NCI-H2107 treated with DMSO at 0.1 percent for 48 hours (cell line): ENCODE measurements around the gene GATC.
A peak's percentile ranks its signal among the peaks of the same experiment; 100 is the strongest.
"Not testable (repeated sequence)": the region's sequence is repeated elsewhere in the genome, so short reads cannot be mapped to it uniquely, and the experiment has no call there.

Source experiments
- DNase-seq: peaks from one replicate; lab custom pipeline; 2025; ENCODE audit not compliant: unreplicated experiment; lab: John Stamatoyannopoulos, UW

The GATC gene

DNA sequence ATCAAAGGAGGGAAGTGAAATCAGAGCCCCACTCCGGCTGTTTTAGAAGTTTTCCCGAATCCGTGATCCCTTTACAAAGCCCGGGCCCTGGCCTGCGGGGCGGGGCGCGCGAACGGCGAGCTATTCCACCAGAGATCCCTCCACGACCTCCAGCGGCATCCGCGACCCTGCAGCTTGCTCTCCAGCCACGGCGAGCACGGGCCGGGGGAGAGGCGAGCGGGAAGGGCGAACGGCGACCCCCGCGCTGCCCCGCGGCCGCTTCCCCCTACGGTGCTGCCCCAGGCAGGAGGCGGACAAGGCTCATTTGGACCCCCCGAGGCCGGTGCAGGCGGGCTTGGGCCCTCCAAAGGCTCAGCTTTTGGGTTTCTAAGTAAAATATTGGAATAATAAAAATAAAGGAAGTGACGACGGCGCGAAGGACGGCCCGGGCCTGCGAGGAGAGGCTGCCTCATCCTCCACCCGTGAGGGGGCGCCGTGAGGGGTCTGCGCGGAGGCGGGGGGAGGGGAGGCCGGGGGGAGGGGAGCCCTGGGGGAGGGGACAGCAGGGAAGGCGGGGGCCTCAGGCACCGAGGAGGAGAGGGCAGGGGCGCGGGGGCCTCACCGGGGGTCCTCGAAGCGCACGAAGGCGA, 22.7 kb downstream of the GATC start:
- DNase-seq, result no peak

DNA sequence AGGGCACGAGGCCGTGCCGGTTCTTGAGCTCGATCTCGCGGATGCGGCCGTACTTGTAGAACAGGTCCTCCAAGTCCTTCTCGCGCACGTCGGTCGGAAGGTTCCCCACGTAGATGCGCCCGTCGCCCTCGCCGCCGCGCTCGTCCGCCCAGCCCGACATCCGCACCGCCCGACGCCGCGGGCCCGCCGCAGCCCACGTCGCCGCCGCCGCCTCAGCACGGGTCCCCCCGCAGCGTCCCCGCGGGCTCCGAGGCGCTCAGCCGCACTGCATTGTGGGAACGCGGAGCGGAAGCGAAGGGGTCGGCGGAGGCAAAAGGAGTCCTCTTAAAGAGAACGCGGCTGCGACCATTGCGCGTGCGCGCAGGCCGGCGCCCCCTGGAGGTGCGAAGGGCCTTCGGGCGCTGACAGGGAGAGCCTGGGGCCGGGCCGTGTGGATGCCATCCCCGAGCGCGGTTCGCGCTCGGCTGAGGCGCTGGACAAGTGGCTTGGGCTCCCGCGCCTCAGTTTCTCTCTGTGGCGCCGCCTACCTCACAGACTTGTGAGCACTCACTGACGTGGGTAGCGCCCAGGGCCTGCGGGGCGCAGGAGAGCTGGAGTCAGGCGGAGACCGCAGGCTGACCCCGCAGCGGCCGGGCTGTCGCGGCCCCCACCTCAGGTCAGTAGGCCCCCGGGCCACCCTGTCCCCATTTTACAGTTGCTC, 23.4 kb downstream of the GATC start, which contains the start of gene SRSF9:
Gene SRSF9 (minus strand): TSS at position 299 of the 700 bp plus-strand sequence. CDS start 139 bp downstream, at position 160.
- DNase-seq, result peak; percentile 93

DNA sequence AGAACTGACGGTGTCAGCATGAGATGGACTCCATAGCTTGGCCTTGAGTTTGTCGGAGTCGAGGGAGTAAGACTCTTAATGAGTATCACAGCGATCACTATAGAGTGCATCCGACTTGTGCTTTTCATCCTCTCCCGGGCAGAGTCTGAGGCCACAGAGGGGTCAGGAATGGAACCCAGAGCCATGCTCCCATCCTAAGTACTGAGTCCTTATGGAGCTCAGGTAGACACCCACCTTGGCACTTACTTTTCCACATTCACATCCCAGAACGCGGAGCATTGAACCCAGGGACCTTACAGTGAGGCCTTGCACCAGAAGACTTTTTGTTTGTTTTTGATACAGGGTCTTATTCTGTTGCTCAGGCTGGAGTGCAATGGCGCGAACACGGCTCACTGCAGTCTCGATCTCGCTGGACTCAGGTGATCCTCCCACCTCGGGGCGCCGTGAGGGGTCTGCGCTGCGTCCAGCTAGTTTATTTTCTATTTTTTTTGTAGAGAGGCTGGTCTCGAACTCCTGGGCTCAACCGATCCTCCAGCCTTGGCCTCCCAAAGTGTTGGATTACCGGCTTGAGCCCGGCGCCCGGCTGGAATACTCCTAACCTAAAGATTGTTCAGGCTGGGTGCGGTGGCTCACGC, 24.0 kb downstream of the GATC start:
- no peak for DNase-seq

DNA sequence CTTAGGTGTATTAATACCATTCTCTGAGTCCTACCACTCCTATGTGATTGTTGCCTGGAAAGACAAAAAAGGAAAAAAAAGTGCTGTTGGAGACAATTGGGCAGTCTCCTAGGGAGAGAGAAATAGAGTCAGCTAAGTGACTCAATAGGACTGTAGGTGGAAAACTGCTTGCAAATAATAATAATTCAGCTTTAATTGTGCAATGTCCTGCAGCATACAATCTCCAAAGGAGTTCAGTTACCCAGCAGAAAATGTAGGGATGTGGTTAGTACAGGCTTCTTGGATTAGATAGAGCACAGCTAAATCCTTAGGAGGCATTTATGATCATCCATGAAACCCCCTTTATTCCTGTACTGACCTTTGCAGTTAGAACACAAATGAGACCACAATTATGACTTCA, 26.3 kb downstream of the GATC start:
- DNase-seq, result no peak

DNA sequence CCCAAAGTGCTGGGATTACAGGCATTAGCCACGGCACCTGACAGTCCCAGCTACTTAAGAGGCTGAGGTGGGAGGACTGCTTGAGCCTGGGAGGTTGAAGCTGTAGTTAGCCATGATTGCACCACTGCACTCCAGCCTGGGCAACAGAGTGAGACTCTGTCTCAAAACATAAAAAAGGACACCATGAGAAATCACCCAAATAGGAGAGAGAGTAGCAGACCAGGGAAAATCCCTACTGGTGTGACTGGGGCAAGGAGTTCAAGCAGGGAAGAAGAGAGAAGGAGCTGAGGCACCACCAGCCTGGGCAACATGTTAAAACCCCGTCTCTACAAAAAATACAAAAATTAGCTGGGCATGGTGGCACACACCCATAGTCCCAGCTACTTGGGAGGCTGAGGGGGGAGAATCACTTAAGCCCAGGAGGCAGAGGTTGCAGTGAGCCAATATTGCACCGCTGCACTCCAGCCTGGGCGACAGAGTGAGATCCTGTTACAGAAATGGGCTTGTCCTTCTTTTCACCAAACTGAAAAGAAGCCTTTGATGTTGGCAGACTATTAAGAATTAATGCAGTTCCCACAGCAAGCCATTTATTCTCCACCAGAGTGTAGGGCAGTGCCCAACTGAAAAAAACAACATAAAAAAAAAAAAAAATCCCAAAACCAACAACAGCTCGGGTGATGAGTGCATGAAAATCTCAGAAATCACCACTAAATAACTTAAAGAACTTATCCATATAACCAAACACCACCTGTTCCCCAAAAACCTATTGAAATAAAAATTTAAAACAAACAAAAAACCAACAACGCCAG, 27.8 kb downstream of the GATC start:
- no peak for DNase-seq

DNA sequence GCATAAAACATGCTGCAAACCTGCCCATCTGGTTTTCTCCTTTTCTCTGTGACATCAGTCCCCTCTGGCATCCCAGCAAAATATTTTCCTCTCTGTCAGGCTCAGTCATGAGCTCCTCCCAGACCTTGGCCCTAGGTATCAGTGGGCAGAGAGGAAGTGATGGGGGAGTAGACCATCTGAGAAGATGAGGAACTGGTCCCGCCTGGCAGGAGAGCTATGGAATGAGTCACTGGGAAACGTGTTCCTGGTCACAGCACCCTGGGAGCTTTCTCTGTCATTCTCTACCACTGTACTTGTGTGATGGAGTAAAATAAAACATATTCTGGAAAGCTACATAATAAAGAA, 28.3 kb downstream of the GATC start:
- no peak for DNase-seq

DNA sequence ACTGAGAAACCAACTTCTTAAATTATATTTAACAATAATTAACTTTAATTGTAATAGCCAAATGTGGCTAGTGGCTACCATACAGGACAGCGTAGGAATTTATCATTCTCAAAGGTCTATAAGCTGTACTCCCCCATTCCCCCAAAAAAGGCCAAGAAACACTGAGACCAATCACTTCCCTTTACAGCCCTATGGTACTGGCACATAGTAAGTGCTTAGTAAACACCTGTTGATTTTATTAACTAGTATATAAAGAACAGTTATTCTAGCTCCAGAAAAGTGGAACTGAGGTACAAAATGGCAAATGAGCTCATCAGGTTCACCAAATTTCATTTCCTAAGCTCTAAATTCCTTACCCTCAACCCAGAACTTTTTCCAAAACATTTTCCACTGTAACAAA, 29.4 kb downstream of the GATC start:
- no peak for DNase-seq

DNA sequence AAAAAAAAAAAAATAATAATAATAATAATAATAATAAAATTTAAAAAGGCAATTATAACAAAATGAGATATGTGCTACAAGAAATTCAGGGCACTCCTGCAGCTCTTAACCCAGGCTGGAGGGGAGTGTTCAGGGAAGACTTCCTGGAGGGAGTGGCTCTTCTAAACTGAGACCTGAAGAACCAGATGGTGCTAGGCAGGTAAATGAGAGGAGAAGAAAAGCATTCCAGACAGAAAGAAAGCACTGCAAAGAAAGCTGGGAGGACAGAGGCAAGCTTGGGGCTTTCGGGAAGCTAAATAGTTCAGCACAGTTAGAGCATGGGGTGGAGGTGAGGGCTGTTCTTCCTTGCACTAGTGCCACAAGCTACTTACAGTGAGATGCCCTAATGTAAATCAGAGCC, 33.2 kb downstream of the GATC start:
- DNase-seq, result no peak

DNA sequence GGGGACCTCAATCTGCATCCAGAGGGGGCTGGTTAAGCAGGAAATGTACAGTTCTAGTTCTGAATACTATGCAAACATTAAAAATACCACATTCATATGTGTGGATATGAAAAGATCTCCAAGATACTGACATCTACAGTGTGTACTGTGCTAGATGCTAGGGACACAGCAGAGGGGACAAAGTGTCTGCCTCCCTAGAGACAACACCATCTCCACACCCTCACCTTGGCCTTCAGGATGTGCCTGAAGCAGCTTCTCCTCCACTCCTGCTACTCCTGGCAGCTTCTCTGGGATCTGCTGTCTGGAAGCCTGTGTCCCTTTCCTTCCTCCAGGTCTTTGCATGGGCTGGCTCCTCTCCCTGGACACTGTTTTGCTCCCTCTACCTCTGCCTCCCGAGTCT, 34.0 kb downstream of the GATC start:
- DNase-seq, result no peak

DNA sequence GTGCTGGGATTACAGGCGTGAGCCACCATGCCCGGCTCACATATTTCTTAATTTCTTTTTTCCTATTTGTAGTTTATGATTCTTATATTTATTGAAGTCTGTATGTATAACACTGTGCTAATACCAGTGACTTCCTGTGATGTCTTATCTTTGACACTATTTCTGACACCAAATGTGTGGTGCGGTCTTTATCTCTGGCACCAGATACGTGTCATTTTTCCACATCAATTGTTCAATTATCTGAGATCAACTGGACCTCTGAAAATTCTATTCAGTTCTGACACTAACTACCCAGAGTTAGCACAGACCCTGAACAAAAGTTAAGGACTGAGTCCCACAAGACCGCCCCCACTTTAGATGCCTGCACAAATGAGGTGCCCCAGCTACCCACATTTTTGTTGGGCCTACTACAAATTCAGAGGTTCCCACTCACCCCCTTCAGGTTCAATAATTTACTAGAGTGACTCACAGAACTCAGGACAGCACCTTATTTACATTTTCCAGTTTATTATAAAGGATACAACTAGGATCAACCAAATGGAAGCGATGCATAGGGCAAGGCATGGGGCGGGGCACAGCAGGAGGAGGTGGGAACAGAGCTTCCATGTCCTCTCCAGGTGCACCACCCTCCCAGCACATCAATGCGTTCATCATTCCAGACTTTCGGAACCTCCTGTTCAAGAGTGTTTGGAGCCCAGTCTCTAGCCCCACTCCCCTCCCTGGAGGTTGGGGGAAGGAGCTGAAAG, 35.0 kb downstream of the GATC start:
- DNase-seq, result no peak

DNA sequence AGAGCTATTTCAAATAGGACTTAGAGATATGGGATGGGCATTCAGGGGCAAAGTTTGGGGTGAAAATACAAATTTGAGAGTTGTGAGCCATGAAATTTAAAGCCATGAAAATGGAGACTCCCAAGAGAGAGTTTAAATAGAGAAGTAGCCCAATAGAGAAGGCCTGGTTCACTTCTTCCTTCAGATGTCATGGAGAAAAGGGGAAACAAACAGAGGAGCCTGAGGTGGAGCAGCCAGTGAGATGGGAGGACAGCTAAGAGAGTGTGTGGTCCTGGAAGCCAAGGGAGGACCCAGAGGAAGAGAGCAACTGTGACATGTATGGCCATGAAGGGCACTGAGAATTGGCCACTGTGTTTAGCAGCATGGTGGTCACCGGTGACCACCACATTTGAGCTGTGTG, 37.4 kb downstream of the GATC start:
- no peak for DNase-seq

DNA sequence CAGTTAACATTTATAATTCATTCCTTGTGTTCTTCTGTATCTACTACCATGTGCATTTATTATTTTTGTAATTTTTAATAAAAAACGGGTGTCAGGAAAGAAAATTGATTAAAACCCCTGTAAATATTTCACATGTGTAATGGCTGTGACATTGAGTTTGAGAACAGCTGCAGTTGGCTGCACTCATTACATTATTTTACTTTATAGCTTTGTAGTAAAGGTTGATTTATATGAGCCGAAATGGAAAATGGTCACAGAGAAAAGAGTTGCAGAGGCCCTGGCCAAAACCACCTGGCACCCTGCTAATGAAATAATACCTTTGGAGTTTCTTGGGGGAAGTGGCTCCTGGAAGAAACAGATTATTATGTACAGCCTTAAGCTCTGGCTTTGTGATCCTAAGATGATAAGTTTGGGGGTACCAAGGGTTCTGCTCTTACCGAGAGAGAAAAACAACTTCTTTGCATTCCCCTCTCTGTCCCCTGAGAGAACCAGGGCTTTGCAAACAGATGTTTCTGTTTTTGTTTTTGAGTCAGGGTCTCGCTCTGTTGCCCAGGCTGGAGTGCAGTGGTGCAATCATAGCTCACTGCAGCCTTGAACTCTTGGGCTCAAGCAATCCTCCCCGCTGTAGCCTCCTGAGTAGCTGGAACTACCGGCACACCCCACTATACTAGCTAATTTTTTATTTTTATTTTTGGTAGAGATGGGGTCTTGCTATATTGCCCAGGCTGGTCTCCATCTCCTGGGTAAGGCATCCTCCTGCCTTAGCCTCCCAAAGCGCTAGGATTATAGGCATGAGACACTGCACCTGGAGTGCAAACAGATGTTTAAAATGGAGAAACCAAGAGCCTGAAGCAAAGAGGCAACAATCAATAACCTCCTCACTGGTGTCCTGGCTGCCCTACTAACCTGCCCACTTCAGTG, 40.0 kb downstream of the GATC start:
- no peak for DNase-seq

DNA sequence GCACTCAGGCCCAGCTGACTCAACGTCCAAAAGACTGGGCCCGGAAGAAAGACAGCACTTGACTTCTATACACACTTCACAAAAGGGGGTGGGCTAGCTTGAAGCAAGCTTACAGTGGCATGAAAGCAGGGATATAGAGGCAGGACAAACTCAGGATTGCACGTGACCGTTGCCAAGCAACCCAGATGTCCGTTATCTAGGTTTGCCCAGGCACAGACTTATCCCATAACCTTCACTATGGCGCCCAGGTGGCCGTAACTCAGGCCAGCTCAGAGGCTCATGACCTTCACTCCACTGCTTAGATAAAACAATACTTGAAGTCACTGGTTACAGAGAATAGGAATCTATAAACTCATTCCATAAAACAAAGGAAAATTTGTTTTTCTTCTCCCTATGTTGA, 41.3 kb downstream of the GATC start:
- not testable (repeated sequence) for DNase-seq

DNA sequence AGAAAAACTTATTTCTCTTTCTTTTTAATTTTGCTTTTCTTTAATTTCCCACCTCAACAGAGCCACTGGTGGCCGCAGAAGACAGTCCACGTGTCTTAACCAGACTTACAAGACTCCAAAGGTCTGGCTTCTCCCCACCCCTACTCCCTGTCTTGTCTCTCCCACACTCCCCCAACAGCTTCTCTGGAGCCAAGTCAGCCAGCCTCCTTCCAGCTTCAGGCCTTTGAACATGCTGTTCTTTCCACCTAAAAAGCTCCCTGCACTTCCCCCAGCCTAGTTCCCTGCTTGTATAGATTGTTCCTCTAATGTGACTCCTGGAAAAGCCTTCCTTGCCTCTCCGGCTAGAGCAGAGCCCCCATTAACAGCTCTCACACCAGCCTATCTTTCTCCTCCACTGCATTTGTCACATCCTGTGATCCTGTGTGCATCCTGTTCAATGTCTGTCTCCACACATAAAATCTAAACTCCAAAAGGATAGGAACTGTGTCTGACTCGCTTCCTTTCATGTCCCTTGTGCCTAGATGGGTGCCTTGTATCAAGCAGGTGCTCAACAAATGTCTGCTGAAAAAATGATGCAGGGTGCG, 41.9 kb downstream of the GATC start:
- no peak for DNase-seq

DNA sequence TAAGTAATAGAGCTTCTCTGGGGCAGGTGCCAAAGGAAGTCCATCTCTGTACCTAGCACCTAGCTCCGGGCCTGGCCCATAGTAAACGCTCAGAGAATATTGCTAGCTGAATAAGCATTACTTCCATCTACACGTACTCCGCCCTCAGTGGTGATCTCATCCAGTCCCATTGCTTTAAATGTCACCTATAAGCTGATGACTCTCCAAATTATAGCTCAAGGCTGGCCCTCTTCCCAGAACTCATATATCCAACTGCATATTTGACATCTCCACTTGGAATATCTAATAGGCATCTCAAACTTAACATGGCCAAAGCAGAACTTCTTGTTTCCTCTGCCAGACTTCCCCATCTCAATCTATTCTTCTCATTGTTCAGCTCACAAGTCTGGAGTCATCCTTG, 42.8 kb downstream of the GATC start:
- no peak for DNase-seq

DNA sequence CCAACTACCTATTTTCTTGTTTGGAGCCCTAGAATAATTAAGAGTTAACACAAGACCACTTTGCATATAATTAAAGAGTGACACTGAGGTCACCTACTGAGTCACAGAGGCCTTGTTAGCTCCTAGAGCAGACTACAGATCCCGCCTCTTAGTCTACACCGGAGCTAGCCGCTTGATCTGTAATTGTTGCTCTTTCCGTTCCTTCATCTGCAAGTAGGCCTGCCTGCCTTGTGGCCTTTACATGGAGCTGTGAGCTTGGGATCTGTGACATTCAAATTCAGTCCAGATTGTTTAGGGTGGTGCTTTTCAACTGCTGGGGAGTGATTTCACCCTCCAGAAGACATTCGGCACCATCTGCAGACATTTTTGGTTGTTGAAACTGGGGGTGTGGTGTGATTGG, 44.1 kb downstream of the GATC start:
- no peak for DNase-seq

DNA sequence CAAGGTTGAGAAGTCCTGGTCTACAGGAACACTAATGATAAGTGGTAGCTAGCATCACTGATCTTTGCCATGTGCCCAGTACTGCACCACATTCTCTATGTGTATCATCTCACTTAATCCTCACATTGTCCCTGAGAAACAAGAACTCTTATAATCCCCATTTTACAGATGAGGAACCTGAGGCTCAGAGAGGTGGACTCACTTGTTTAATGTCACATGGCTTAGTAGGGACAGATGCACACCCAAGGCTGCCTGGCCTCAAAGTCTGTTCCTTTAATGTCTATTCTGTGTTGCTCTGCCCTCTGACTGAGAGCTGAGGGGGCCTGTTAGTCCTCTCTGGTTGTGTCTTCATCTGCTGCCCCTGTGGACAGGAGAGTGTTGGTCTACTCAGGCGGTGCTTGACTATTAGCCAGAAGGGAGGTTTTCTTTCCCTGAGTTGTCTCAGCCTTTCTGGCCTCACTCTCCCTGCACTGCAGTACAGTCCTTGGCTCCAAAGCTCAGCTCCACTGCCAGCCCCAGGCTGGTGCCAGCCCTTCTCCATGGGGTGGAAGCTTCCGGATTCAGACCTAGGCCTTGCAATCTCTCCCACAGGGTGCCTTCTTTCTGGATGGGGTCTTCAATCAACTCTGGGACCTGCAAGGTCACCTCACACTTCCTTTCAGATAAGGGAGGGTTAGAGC, 44.7 kb downstream of the GATC start:
- DNase-seq, result no peak

DNA sequence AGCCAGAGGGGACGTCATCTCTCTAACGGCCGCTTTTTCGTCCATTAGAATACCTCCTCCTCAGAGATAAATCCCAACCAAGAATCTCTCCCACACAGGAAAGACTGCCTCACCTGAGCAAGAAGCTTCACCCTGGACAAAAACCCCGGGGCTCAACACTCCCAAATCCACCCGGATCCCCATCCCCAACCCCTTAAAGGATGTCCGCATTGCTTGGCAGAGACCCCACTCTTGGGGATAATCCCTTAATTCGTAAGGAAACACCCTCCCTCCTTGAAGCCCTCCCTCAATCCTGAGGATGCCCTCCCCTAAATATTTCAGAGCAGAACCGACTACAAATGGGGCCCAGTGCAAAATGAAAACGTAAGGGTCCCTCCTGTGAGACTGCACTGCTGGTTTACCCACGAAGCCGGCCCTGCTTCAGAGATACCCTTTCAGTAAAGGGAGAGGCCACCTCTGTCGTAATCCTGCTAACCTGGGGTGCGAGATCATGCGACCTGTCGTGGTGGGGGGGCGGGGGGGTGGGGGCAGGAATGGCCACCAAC, 49.0 kb downstream of the GATC start:
- no peak for DNase-seq
